Mesenchymal stem cell (in vitro differentiated cells and primary cell): ENCODE data around the gene EFNB3.

Source experiments
- DNase-seq: peaks from one replicate; pipeline ENCODE4 v3.0.0-alpha.2; 2013
- H2AFZ ChIP-seq: one replicate; pipeline ENCODE4 v1.6.1; 2013; ENCODE audit warnings: low read depth, mild to moderate bottlenecking, control low read depth, inconsistent platforms, low read length, moderate library complexity
- H2AK5ac ChIP-seq: 2 replicates; pipeline ENCODE4 v1.6.1; 2013; ENCODE audit warnings: low read length, moderate library complexity, mild to moderate bottlenecking, inconsistent platforms; ENCODE audit not compliant: severe bottlenecking
- H2BK120ac ChIP-seq: one replicate; pipeline ENCODE4 v1.6.1; 2013; ENCODE audit warnings: low read depth, mild to moderate bottlenecking, inconsistent platforms, low read length, moderate library complexity
- H2BK12ac ChIP-seq, 2 experiments: one replicate each; pipeline ENCODE4 v1.6.1; 2013; ENCODE audit warnings: inconsistent platforms in 2 of 2, low read length in 2 of 2, mild to moderate bottlenecking in 2 of 2, moderate library complexity in 2 of 2, control low read depth in 1 of 2
- H2BK15ac ChIP-seq: one replicate; pipeline ENCODE4 v1.6.1; 2013; ENCODE audit warnings: mild to moderate bottlenecking, low read depth, inconsistent platforms; ENCODE audit not compliant: poor library complexity, severe bottlenecking
- H2BK5ac ChIP-seq: 2 replicates; pipeline ENCODE4 v1.6.1; 2013; ENCODE audit warnings: low read depth, mild to moderate bottlenecking, low read length, control low read depth, inconsistent platforms; ENCODE audit not compliant: poor library complexity, severe bottlenecking
- H3K14ac ChIP-seq, 2 experiments: one replicate each; pipeline ENCODE4 v1.6.1; 2013; ENCODE audit warnings: inconsistent platforms in 2 of 2, low read length in 2 of 2, control low read depth in 1 of 2, mild to moderate bottlenecking in 1 of 2, moderate library complexity in 1 of 2
- H3K18ac ChIP-seq, 2 experiments: one replicate each; pipeline ENCODE4 v1.6.1; 2013; ENCODE audit warnings: inconsistent platforms in 2 of 2, low read length in 2 of 2, control low read depth in 1 of 2, low read depth in 1 of 2, mild to moderate bottlenecking in 1 of 2
- H3K23ac ChIP-seq, 2 experiments: one replicate each; pipeline ENCODE4 v1.6.1; 2013; ENCODE audit warnings: inconsistent platforms in 2 of 2, low read length in 2 of 2, mild to moderate bottlenecking in 2 of 2, moderate library complexity in 2 of 2, control low read depth in 1 of 2
- H3K27ac ChIP-seq: 2 replicates; pipeline ENCODE4 v1.5.1; 2013; ENCODE audit warnings: mild to moderate bottlenecking, moderate library complexity, low read length, control low read depth, inconsistent platforms; ENCODE audit not compliant: poor library complexity, severe bottlenecking
- H3K27me3 ChIP-seq, 2 experiments: 2 replicates each; pipeline versions ENCODE4 v1.6.1 to v1.7.0; 2013; ENCODE audit warnings: low read length in 2 of 2, mild to moderate bottlenecking in 2 of 2, moderate library complexity in 2 of 2, control low read depth in 1 of 2, inconsistent platforms in 1 of 2; ENCODE audit not compliant: control insufficient read depth in 1 of 2, insufficient read depth in 1 of 2
- H3K36me3 ChIP-seq, 2 experiments: 2 replicates each; pipeline versions ENCODE4 v1.6.1 to v1.7.0; 2013; ENCODE audit warnings: low read length in 2 of 2, control low read depth in 1 of 2, inconsistent platforms in 1 of 2, low read depth in 1 of 2, mild to moderate bottlenecking in 1 of 2; ENCODE audit not compliant: insufficient read depth in 2 of 2, control insufficient read depth in 1 of 2
- H3K4ac ChIP-seq, 2 experiments: one replicate each; pipeline ENCODE4 v1.6.1; 2013; ENCODE audit warnings: inconsistent platforms in 2 of 2, low read length in 2 of 2, mild to moderate bottlenecking in 2 of 2, moderate library complexity in 2 of 2, control low read depth in 1 of 2, low read depth in 1 of 2
- H3K4me1 ChIP-seq: 2 replicates; pipeline ENCODE4 v1.6.1; 2013; ENCODE audit warnings: low read depth, low read length, control low read depth; ENCODE audit not compliant: control insufficient read depth, insufficient read depth
- H3K4me2 ChIP-seq: 2 replicates; pipeline ENCODE4 v1.6.1; 2013; ENCODE audit warnings: low read length, mild to moderate bottlenecking, inconsistent platforms; ENCODE audit not compliant: poor library complexity, severe bottlenecking
- H3K4me3 ChIP-seq, 2 experiments: 2 replicates each; pipeline versions ENCODE4 v1.5.1 to v1.7.0; 2013; ENCODE audit warnings: low read length in 2 of 2, mild to moderate bottlenecking in 2 of 2, control low read depth in 1 of 2, low read depth in 1 of 2; ENCODE audit not compliant: insufficient read depth in 1 of 2
- H3K79me1 ChIP-seq: replicated peaks from 2 replicates; pipeline ENCODE4 v1.6.1; 2013; ENCODE audit warnings: mild to moderate bottlenecking, control low read depth, low read length, inconsistent platforms; ENCODE audit not compliant: poor library complexity, severe bottlenecking
- H3K9ac ChIP-seq: 2 replicates; pipeline ENCODE4 v1.7.0; 2013; ENCODE audit warnings: mild to moderate bottlenecking, low read length, moderate library complexity
- H3K9me3 ChIP-seq: 2 replicates; pipeline ENCODE4 v1.7.0; 2013; ENCODE audit warnings: mild to moderate bottlenecking, low read length; ENCODE audit not compliant: control insufficient read depth
- H4K8ac ChIP-seq: one replicate; pipeline ENCODE4 v1.6.1; 2013; ENCODE audit warnings: inconsistent platforms, mild to moderate bottlenecking, low read length, moderate library complexity
- H4K91ac ChIP-seq: one replicate; pipeline ENCODE4 v1.6.1; 2013; ENCODE audit warnings: mild to moderate bottlenecking, low read length, inconsistent platforms
- WGBS: methylation state at CpG from one replicate; pipeline ENCODE4 v1.1.7; 2013; ENCODE audit warnings: mixed read lengths; 5-methylcytosine and 5-hydroxymethylcytosine counted together

Gene EFNB3

GRCh38 chr17:7740481-7741001 is 35.5 kb downstream of the EFNB3 start:
- no peaks in the 10 kb centered on the region for H3K9me3 ChIP-seq
- H3K4me2 ChIP-seq, result no peak overlapping the region
- H2BK15ac ChIP-seq, result no peak overlapping the region
- H3K36me3 ChIP-seq, result no peaks in the 10 kb centered on the region
- no peak overlapping the region for H3K14ac ChIP-seq
- H3K9ac ChIP-seq, result no peak overlapping the region
- no peaks in the 10 kb centered on the region for H3K4me1 ChIP-seq
- no peak overlapping the region for H2AFZ ChIP-seq
- no peak overlapping the region for H4K91ac ChIP-seq
- peaks cover 30 to 49% of the 10 kb centered on the region in 2 experiments for H3K27me3 ChIP-seq
- H2BK12ac ChIP-seq, result no peak overlapping the region
- H3K27ac ChIP-seq, result no peak overlapping the region
- no peak overlapping the region for H3K4me3 ChIP-seq
- H2AK5ac ChIP-seq, result no peak overlapping the region
- no peak overlapping the region for H3K4ac ChIP-seq
- WGBS, result 88% methylated on average over 42 of the region's 42 CpGs
- no peaks in the 10 kb centered on the region for H3K79me1 ChIP-seq
- no peak overlapping the region for H2BK120ac ChIP-seq
- H4K8ac ChIP-seq, result no peak overlapping the region
- H2BK5ac ChIP-seq, result no peak overlapping the region
- H3K18ac ChIP-seq, result no peak overlapping the region
- H3K23ac ChIP-seq, result no peak overlapping the region
- DNase-seq, result no peak

GRCh38 chr17:7742729-7743128 is 37.7 kb downstream of the EFNB3 start:
- no peak overlapping the region for H3K27ac ChIP-seq
- H4K8ac ChIP-seq, result no peak overlapping the region
- no peak overlapping the region for H2BK120ac ChIP-seq
- DNase-seq, result no peak
- H2AK5ac ChIP-seq, result no peak overlapping the region
- WGBS, result 83% methylated on average over 10 of the region's 10 CpGs
- peak overlapping the region in 1 of 2 experiments; percentile 5 for H3K23ac ChIP-seq
- no peak overlapping the region for H3K18ac ChIP-seq
- H3K4me3 ChIP-seq, result no peak overlapping the region
- H3K4ac ChIP-seq, result no peak overlapping the region
- no peak overlapping the region for H2AFZ ChIP-seq
- H3K9ac ChIP-seq, result no peak overlapping the region
- H3K79me1 ChIP-seq, result no peaks in the 10 kb centered on the region
- H2BK15ac ChIP-seq, result no peak overlapping the region
- H4K91ac ChIP-seq, result no peak overlapping the region
- peaks cover 18 to 32% of the 10 kb centered on the region in 2 experiments for H3K27me3 ChIP-seq
- peak overlapping the region in 1 of 2 experiments; percentile 59 for H2BK12ac ChIP-seq
- no peaks in the 10 kb centered on the region for H3K9me3 ChIP-seq
- H2BK5ac ChIP-seq, result no peak overlapping the region
- no peak overlapping the region for H3K4me2 ChIP-seq
- H3K14ac ChIP-seq, result no peak overlapping the region
- no peaks in the 10 kb centered on the region for H3K36me3 ChIP-seq
- H3K4me1 ChIP-seq, result peaks cover 1% of the 10 kb centered on the region

GRCh38 chr17:7744416-7744815 is 39.4 kb downstream of the EFNB3 start:
- Histone ChIP-seq H2BK5ac (no peak overlapping the region), H2AK5ac (peak overlapping the region; percentile 39), H3K4ac (peak overlapping the region in 1 of 2 experiments; percentile 63), H3K23ac (no peak overlapping the region), H3K9ac (no peak overlapping the region), H3K27ac (no peak overlapping the region), H3K4me1 (peaks cover 1% of the 10 kb centered on the region), H2AFZ (no peak overlapping the region), H4K8ac (peak overlapping the region; percentile 57), H3K9me3 (no peaks in the 10 kb centered on the region), H4K91ac (peak overlapping the region; percentile 78), H3K27me3 (peaks cover 8 to 19% of the 10 kb centered on the region in 2 experiments), H3K4me3 (no peak overlapping the region), H2BK120ac (no peak overlapping the region), H3K79me1 (no peaks in the 10 kb centered on the region), H2BK12ac (peak overlapping the region; percentile 84 to 92), H3K4me2 (no peak overlapping the region), H2BK15ac (no peak overlapping the region), H3K14ac (no peak overlapping the region), H3K36me3 (no peaks in the 10 kb centered on the region), H3K18ac (peak overlapping the region in 1 of 2 experiments; percentile 82)
- 63% methylated on average over 8 of the region's 8 CpGs for WGBS
- peak; percentile 28 for DNase-seq

- Histone ChIP-seq H3K4me1 (peaks cover 1% of the 10 kb centered on the region), H3K4me2 (no peak overlapping the region), H3K27ac (no peak overlapping the region), H2AFZ (no peak overlapping the region), H3K18ac (no peak overlapping the region), H2BK15ac (no peak overlapping the region), H4K8ac (no peak overlapping the region), H3K4ac (no peak overlapping the region), H3K9me3 (no peaks in the 10 kb centered on the region), H2BK12ac (no peak overlapping the region), H3K27me3 (peaks cover 0 to 6% of the 10 kb centered on the region in 2 experiments), H3K36me3 (no peaks in the 10 kb centered on the region), H2AK5ac (no peak overlapping the region), H3K79me1 (no peaks in the 10 kb centered on the region), H3K9ac (peak overlapping the region; percentile 43), H2BK5ac (no peak overlapping the region), H2BK120ac (no peak overlapping the region), H3K23ac (no peak overlapping the region), H4K91ac (no peak overlapping the region), H3K4me3 (no peak overlapping the region), H3K14ac (no peak overlapping the region)
- WGBS, result 16% methylated on average over 4 of the region's 7 CpGs
- peak; percentile 90 for DNase-seq
These were observed 40.9 kb downstream of the EFNB3 start for GRCh38 chr17:7745748-7746470.
